Measurements from ENCODE around the gene PRKN. TPM values are rescaled to one million over a fixed set of nuclear protein-coding genes. Genes with fewer than 3 reads are reported as not detected.

PRKN gene
- polyA plus RNA-seq, 3 donors: 0.41 to 16.8 (median 2.1) TPM

DNA sequence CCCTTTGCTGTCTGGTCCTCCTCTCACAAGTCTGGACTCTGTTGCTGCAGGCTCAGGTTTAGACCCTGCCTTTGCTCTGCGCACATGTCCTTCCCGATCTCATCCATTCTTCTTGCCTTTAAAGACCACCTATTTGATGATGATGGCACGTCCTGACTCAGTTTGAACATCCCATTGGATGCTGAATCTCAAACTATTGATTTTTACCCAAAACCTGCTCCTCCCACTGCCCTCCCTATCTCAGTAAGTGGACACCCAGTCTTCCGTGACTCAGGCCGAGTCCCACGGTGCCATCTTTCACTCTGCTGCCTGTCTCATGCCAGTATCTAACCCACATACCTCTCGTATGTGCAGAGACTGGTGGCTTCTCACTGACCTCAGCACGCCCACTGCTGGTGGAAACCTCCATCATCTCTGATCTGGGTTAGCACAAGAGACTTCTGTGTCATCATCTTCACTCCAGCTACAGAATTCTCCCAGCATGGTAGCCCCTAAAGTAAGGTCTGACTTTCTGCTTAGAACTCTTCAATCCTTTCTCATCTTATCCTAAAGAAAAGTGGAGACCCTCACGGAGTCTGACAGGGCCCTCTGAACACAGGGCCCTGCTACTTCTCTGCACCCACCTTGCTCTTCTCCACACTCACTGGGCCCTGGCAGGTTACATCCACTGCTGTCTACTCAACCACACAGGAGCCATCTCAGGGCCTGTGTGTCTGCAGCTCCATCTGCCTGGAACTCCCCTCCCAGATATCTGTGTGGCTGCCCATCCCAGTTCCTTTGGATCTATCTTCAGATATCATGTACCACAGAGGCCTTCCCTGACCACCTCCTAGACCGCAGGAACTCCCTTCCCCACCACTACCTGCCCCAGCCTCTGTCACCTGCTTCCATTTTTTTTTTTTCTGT, 1066.6 kb downstream of the PRKN start:
- H3K27ac ChIP-seq (ENCODE audit: low read depth, low read length): no peak overlapping the region
- WGBS, 3 donors: 91 to 94% (median 91%) methylated on average over 10 of the region's 10 CpGs

GRCh38 chr6:161658211-161658610, 1069.4 kb downstream of the PRKN start:
- H3K27ac ChIP-seq (ENCODE audit: low read depth, low read length): no peak overlapping the region
- 72 to 87% (median 86%) methylated on average over 4 of the region's 4 CpGs for WGBS, 3 donors

DNA sequence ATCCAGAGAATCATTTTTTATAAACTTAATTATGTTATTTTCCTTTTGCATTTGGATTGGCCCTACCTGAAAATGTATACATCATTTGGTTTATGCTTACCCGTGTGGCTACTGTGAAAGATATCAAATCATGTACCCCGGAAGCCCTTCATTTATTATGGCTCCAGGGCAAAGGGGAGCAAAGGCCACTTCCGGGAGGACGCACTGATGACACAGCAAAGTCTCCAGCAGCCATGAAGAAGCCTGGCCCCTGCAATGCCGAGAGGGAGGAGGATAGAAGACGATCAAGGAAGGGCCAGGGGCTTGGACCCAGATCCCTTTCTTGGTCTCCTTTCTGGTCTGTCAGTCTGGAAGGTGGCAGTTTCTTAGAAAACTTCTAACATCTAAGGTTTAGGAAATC, 1073.4 kb downstream of the PRKN start:
- H3K27ac ChIP-seq (ENCODE audit: low read depth, low read length): no peak overlapping the region
- WGBS, 3 donors: 75 to 90% (median 83%) methylated on average over 6 of the region's 6 CpGs

DNA sequence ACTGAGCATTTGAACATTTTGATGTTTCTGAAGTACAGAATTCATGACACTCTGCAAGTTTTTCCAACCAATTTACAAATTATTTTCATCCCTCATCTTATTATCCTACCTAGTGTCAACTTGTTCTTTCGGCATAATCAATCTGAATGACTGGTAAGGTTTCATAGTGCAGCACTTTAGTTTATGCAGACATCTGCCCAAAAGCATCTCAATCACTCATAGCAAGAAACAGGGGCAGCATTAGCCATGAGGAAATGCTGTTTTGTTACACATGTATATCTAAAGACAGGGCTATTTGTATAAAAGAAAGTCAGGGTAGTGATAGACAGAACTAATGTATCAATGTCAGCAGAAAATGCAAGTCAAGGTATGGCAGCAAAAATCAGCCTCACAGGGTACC, 1075.6 kb downstream of the PRKN start:
- no peak overlapping the region for H3K27ac ChIP-seq (ENCODE audit: low read depth, low read length)
- 91 to 100% (median 100%) methylated on average over 1 of the region's 1 CpG for WGBS, 3 donors

DNA sequence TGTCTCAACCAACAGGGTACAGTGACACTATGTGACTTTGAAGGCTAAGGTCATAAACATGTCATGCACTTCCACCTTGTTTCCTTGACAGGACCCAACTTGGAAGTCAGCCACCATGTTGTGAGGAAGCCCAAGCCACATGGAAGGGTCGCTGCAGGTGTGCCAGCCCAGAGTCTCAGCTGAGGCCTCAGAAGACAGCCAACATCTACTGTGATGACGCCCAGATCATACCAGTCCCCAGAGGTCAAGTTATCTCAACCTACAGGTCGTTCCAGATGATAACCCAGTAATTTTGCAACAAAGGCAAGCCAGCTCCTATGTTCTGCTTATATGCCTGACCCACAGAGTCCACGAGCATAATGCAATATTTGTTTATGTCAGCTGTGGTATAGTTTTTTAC, 1077.7 kb downstream of the PRKN start:
- 71 to 83% (median 75%) methylated on average over 4 of the region's 4 CpGs for WGBS, 3 donors

DNA sequence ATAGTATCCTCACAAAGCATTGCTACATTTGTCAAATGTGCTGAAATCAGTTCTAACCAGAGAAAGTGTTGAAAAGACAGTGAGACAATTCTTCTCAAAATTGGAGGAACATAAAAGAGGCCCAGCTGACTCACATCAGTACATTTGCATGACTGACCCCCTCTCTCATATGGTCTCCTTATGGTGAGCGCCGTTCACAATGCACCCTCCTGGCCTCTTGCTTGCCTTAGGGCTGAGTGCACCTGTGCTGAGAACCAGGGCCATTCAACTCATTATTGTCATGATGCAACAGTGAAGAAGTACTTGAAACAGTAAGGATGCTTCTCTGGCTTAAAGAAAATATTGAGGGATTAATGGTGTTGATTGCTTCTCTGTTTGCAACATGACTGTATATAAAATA, 1078.5 kb downstream of the PRKN start:
- WGBS, 3 donors: 89 to 100% (median 94%) methylated on average over 2 of the region's 2 CpGs
- no peak overlapping the region for H3K27ac ChIP-seq (ENCODE audit: low read depth, low read length)

More for the DNA sequence above, 1077.7 kb downstream of the PRKN start:
- H3K27ac ChIP-seq (ENCODE audit: low read depth, low read length): no peak overlapping the region

- WGBS, 3 donors: 71 to 72% (median 72%) methylated on average over 4 of the region's 4 CpGs
- no peak overlapping the region for H3K27ac ChIP-seq (ENCODE audit: low read depth, low read length)
Measured at GRCh38 chr6:161647234-161647633, 1080.3 kb downstream of the PRKN start.

DNA sequence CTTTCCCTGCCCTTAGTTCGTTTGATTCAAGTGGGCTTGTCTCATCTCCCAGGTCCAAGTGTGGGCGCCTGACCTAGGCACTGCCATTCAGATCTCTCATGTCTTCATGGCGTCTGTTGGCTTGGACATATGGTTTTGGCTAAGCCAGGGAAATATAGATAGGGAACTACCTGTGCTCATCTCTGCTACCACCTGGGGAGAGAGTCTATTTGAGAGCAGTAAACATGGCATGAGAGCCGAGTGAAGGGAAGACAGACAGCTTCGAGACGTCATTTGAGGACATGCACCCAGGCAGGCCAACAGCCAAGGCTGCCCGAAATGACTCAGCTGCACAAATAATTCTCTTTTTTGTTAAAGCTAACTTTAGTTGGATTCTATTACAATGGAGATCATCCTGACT, 1083.0 kb downstream of the PRKN start:
- 68 to 75% (median 69%) methylated on average over 7 of the region's 7 CpGs for WGBS, 3 donors

DNA sequence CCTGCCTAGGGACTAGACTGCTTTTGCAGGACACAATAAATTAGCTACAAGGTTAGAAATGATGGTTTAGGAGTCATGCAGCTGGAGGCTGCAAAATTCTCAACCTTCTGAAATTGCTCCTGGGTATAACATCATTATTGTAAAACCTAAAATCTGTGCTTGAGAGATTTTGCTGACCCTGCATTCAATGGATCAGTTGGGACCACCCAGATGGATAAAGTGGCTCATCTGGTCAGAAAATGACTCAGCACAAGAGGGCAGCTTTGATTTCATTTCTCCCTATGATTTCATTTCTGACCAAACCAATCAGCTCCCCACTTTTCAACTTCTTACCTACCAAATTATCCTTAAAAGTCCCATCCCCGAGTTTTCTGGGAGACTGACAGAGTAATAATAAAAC, 1086.4 kb downstream of the PRKN start:
- H3K27ac ChIP-seq (ENCODE audit: low read depth, low read length): no peak overlapping the region
- 72 to 85% (median 76%) methylated on average over 1 of the region's 1 CpG for WGBS, 3 donors

More for the DNA sequence above, 1083.0 kb downstream of the PRKN start:
- no peak overlapping the region for H3K27ac ChIP-seq (ENCODE audit: low read depth, low read length)

DNA sequence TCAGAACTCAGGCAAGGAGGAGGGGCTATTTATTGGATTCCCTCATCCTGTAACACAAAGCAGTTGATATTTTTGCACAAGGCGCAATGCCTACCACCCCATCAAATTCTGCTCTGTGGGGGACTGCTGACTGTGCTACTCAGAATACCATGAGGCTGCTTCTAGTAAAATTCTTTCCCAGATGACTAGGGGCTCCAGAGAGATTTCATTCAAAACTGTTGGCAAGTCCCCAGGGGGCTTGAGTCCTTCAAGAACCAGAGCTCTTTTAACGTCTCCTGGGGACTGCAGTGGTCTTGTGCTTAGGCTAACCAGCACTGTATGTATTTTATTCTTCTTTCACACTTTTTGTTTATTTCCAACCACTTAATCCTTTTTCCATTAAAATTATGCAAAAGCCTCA, 1087.8 kb downstream of the PRKN start:
- no peak overlapping the region for H3K27ac ChIP-seq (ENCODE audit: low read depth, low read length)
- 76 to 77% (median 76%) methylated on average over 2 of the region's 2 CpGs for WGBS, 3 donors

- no peak overlapping the region for H3K27ac ChIP-seq (ENCODE audit: low read depth, low read length)
- WGBS, 3 donors: 71 to 85% (median 80%) methylated on average over 1 of the region's 1 CpG
Measured at GRCh38 chr6:161637658-161638057, 1089.9 kb downstream of the PRKN start.

DNA sequence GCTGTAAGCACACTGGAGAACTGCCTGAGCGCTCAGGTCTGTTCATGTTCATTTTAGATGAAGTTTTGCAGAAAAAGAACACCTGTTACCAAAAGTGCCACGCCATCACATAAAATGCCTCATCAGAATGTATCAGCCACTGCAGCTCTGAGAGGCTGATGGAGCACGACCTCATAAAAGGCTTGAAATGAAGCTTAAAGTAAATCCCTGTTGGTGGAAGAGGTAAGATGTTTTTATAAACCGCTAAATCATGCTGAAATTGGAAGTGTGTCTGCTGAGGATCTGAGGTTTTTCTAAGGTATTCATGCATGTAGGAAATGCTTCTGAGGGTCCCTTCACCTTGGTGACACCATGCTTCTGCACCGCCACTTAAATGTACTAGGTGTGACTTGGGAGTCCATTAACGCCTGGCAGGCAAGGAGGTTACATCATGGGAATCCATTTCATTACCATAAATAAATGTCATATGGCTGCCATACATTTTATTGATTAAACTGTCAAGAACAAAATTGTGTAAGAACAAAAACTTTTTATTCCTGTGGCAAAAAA, 1090.6 kb downstream of the PRKN start:
- no peak overlapping the region for H3K27ac ChIP-seq (ENCODE audit: low read depth, low read length)
- WGBS, 3 donors: 85 to 94% (median 90%) methylated on average over 6 of the region's 6 CpGs

- 88 to 93% (median 91%) methylated on average over 6 of the region's 6 CpGs for WGBS, 3 donors
- no peak overlapping the region for H3K27ac ChIP-seq (ENCODE audit: low read depth, low read length)
Measured at GRCh38 chr6:161635975-161636374, 1091.6 kb downstream of the PRKN start.

- 92 to 93% (median 92%) methylated on average over 8 of the region's 8 CpGs for WGBS, 3 donors
- no peak overlapping the region for H3K27ac ChIP-seq (ENCODE audit: low read depth, low read length)
Measured at GRCh38 chr6:161634916-161635315, 1092.7 kb downstream of the PRKN start.

DNA sequence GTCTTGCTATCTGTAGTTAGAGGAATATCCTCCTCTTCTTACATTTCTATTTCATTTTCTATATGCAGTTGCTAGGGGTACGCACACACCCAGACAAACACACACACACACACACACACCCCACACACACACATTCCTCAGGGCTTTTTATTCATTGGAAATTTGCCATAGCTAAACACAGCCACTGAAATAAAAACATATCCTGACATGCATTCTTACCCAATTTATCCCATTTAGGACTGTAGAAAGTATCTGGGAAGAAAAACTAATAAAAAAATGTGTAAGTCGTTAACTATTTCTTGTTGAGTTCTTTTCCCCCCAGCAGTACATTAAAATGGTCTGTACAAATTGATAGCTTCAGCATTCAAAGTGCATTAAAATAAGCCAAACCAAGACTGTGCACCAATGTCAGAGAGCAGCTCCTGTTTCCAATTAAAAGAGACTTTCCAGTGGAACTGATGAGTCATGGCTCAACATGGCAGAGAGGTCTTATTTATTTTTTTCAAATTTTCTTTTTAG, 1095.8 kb downstream of the PRKN start:
- 46 to 74% (median 51%) methylated on average over 2 of the region's 2 CpGs for WGBS, 3 donors
- no peak overlapping the region for H3K27ac ChIP-seq (ENCODE audit: low read depth, low read length)

DNA sequence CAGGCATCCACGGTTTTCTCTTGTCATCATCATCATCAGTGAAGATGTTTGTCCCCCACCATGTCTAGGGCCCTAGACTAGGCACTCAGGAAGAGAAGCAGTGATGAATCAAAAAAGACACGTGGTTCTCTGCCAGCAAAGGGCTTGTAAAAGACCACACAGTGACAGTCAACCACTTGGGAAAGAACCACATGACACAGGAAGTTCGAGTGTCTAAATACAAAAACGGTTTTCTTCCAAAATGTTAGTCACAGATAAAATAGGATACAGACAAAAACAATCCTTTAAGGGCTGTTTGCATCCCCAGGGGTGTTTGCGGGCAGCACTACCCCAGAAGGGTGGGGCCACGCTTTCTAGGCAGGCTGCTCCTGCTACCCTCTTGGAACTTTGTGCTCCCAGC, 1096.9 kb downstream of the PRKN start:
- 52 to 68% (median 63%) methylated on average over 6 of the region's 6 CpGs for WGBS, 3 donors
- no peak overlapping the region for H3K27ac ChIP-seq (ENCODE audit: low read depth, low read length)

- WGBS, 3 donors: 89 to 97% (median 94%) methylated on average over 13 of the region's 13 CpGs
- no peak overlapping the region for H3K27ac ChIP-seq (ENCODE audit: low read depth, low read length)
Measured at GRCh38 chr6:161626132-161626676, 1101.4 kb downstream of the PRKN start.

DNA sequence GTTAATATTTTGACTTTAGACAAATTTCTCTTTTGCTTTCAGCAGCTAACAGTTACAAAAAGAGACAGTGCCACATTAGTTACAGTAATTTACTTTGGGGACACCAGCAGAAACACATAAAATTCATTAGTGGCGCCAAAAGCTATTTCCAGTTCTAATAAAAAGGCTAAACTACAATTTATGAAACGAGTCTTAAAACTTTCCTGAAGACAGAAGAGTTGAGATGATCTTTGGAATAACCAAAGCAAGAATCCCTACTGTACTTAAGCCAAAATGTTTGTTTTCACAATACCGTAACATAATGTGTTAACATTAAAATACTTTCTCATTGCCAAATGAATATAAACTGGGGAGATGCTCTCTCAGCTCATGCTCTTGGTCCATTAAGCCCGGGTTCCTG, 1103.5 kb downstream of the PRKN start:
- WGBS, 3 donors: 67 to 84% (median 75%) methylated on average over 4 of the region's 4 CpGs
- no peak overlapping the region for H3K27ac ChIP-seq (ENCODE audit: low read depth, low read length)

GRCh38 chr6:161622779-161623178, 1104.8 kb downstream of the PRKN start:
- 60 to 79% (median 68%) methylated on average over 3 of the region's 3 CpGs for WGBS, 3 donors
- H3K27ac ChIP-seq (ENCODE audit: low read depth, low read length): no peak overlapping the region

All from adipose tissue (tissue), 3 donors.